ENCODE data around the gene ANKRD13B.

The ANKRD13B gene

DNA sequence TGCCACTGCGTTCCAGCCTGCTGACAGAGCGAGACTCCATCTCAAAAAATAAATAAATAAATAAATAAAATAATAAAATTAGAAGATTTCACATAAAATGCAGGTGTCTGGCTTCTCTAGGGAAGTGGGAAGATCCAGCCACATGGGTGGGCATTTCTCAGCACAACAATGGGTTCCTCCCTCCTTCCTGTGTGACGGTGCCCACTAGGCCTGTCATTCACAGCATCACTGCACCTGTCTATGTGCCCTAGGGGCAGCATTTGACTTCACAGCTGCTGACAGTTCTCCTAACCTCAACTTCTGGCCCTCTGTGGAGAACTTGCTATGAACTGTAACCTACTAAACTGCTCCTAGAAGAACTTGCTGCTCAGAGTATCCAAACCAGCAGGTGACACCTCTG lies 29.1 kb upstream of the ANKRD13B start:
- TF ChIP-seq, protein P1, sequence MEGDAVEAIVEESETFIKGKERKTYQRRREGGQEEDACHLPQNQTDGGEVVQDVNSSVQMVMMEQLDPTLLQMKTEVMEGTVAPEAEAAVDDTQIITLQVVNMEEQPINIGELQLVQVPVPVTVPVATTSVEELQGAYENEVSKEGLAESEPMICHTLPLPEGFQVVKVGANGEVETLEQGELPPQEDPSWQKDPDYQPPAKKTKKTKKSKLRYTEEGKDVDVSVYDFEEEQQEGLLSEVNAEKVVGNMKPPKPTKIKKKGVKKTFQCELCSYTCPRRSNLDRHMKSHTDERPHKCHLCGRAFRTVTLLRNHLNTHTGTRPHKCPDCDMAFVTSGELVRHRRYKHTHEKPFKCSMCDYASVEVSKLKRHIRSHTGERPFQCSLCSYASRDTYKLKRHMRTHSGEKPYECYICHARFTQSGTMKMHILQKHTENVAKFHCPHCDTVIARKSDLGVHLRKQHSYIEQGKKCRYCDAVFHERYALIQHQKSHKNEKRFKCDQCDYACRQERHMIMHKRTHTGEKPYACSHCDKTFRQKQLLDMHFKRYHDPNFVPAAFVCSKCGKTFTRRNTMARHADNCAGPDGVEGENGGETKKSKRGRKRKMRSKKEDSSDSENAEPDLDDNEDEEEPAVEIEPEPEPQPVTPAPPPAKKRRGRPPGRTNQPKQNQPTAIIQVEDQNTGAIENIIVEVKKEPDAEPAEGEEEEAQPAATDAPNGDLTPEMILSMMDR (IDR thresholded peaks at IDR 0.05; ENCODE audit: insufficient read depth, low read depth, low read length, missing control alignments): no peak
- no peak for DNase-seq (ENCODE audit: low read depth)
- no peak overlapping the region for H3K4me3 ChIP-seq (ENCODE audit: low read depth, low read length)

DNA sequence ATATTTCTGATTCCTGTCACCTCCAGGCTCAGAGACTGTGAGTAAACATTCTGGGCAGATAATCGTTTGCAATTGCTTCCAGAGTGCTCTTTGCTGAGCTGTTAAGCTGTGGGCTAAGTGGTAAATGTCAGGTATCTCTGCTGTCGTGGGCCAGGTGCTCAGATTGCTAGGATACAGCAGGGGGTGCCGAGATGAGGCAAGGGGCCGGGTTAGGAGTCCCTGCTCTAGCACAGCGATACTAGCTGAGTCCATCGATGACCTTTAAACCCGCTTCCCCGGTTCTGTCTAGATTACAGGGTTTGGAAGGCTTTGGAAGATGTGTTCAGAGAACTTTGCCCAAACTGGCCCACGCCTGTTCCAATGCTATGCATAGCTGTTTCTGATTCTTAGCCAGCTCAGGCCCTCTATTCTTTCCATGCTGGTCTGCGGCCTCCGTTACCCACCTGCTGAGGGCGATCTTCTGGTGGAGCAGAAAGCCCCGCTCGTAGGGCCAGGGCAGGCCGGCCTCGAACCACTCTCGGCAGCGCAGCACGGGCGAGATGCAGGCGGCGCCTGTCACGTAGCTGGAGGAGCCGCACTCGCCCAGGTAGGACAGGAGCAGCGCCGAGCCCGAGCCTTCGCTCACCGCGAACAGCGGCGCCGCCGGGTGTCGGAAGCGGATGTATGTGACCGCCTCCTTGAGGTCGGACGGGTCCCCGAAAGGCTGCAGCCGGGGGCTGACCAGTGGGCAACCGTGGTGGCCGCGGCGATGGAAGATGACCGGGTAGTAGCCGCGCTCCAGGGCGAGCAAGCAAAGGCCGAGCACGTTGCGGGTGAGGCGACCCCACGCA lies 27.1 kb upstream of the ANKRD13B start:
- TF ChIP-seq, protein P1 (IDR thresholded peaks at IDR 0.05; ENCODE audit: insufficient read depth, low read depth, low read length, missing control alignments): no peak
- DNase-seq (ENCODE audit: low read depth): peak; percentile 83
- peak overlapping the region; percentile 72 for H3K4me3 ChIP-seq (ENCODE audit: low read depth, low read length)

DNA sequence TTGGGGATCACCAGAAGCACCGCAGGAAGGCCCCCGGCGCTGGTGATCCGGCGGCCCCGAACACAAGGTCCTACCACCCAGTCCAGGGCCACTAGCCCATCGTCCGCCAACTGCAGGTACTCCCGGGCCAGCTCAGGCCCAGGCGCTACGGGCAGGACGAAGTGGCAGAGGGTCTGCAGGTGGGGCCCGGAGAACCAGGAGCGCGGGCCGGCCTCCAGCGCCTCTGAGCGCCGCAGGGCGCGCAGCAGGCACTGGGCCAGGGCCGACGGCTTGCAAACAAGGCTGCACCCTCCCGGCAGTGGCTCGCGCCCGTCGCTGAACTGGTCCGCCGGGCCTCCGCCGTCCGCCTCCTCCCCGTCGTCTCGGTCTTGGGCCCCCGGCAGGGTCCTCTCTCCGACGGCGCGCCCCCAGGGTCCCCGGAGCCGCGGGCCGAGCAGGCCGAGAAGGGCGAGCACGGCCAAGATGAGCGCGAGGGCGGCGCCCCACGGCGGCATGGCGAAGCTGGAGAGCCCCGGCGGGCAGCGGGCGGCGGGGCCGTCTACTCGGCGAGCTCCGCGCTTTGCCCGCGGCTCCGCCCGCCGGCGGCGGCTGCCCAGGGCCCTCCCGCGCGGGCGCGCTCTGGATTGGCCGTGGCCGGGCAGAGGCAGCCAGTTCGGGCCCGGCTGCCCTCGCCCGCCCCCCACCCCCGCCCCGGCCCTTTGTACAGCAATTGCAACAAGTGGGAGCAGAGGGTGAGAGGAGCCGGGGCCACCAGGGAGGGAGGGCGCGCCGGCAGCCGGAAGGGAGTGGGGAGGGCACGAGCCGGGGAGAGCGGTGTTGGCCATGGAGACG lies 26.2 kb upstream of the ANKRD13B start, which contains the start of gene ABHD15:
Gene ABHD15, minus strand, starts transcription at position 565 of the 831 bp plus-strand sequence. Its CDS starts 71 bp downstream, at position 494.
- H3K4me3 ChIP-seq (ENCODE audit: low read depth, low read length): peak within 1 kb of the TSS; percentile 85
- TF ChIP-seq, protein P1 (IDR thresholded peaks at IDR 0.05; ENCODE audit: insufficient read depth, low read depth, low read length, missing control alignments): peak; percentile 14
- DNase-seq (ENCODE audit: low read depth): peak; percentile 72

GRCh38 chr17:29567304-29567553 lies 25.7 kb upstream of the ANKRD13B start:
- no peak for DNase-seq (ENCODE audit: low read depth)
- H3K4me3 ChIP-seq (ENCODE audit: low read depth, low read length): peak overlapping the region; percentile 85
- TF ChIP-seq, protein P1 (IDR thresholded peaks at IDR 0.05; ENCODE audit: insufficient read depth, low read depth, low read length, missing control alignments): no peak

- peak; percentile 89 for DNase-seq (ENCODE audit: low read depth)
- H3K4me3 ChIP-seq (ENCODE audit: low read depth, low read length): peak overlapping the region; percentile 85
- TF ChIP-seq, protein P1 (IDR thresholded peaks at IDR 0.05; ENCODE audit: insufficient read depth, low read depth, low read length, missing control alignments): peak; percentile 59
Measured at GRCh38 chr17:29567554-29568330, 25.2 kb upstream of the ANKRD13B start.

- TF ChIP-seq, protein P1 (IDR thresholded peaks at IDR 0.05; ENCODE audit: insufficient read depth, low read depth, low read length, missing control alignments): no peak
- DNase-seq (ENCODE audit: low read depth): peak; percentile 93
- H3K4me3 ChIP-seq (ENCODE audit: low read depth, low read length): peak within 1 kb of the TSS; percentile 85
Measured at GRCh38 chr17:29568331-29569244, 24.3 kb upstream of the ANKRD13B start, which contains the start of gene TP53I13. TSS of gene TP53I13 (plus strand) at chr17:29568701. CDS start at chr17:29568759, 58 bp downstream.

Measured in GM12865 (cell line).